Adrenal gland (tissue), 5 donors: ENCODE data around the gene DSG1.

Experiments
- CTCF ChIP-seq, 6 experiments: fragments of 450-650 bp in 4 of 6; fragments of 200-600 bp in 2 of 6; sonication (generic) in 1 of 6; IDR thresholded peaks; 1 replicate in 5 of 6; 2 replicates in 1 of 6; pipeline versions ENCODE4 v1.5.1 to v1.8.0; 2016 to 2021; ENCODE audit warnings: antibody characterized with exemption in 6 of 6, mild to moderate bottlenecking in 2 of 6, moderate library complexity in 1 of 6
- POLR2A ChIP-seq, 2 donors: fragments of 450-650 bp; IDR thresholded peaks; one replicate each; pipeline ENCODE4 v1.6.1; 2017; ENCODE audit warnings: antibody characterized with exemption in 2 of 2, mild to moderate bottlenecking in 2 of 2, moderate library complexity in 1 of 2
- donor health status: DM: no; HTN: no; CAD: no.

- TF ChIP-seq CTCF (IDR thresholded peaks at IDR 0.05) (no peak), POLR2A (IDR thresholded peaks at IDR 0.05) (no peak)
These were observed 986 bp upstream of the DSG1 start for GRCh38 chr18:31316974-31317373.
